WTC11 (cell line): Measurements from ENCODE around the gene ST8SIA6. TPM values are rescaled to one million over a fixed set of nuclear protein-coding genes. Genes with fewer than 3 reads are reported as not detected.

Experiments
- ATAC-seq: fragments of 200-7000 bp; cut with Tn5 transposase; 2 replicates; pipeline ENCODE4 v1.10.0; 2021; ENCODE audit warnings: mild to moderate bottlenecking, moderate library complexity
- CTCF ChIA-PET: fragments of 300-600 bp; sonication (Branson Sonifier 250); formaldehyde crosslinking; loops from one replicate; lab custom pipeline; 2021; ENCODE audit warnings: antibody characterized with exemption; lab: Charles Lee
- POLR2A ChIA-PET: fragments of 350-600 bp; sonication (Branson Sonifier 250); formaldehyde crosslinking; loops from one replicate; lab custom pipeline; 2021; ENCODE audit warnings: antibody characterized with exemption; lab: Charles Lee
- DNase-seq: peaks from one replicate; pipeline ENCODE4 v3.0.0; 2021; ENCODE audit warnings: low spot score
- H3K27ac Mint-ChIP-seq: 2 replicates; pipeline ENCODE4 v1.8.0; 2021; ENCODE audit warnings: mixed read lengths
- H3K27me3 Mint-ChIP-seq: 2 replicates; pipeline ENCODE4 v1.8.0; 2021; ENCODE audit warnings: low read depth, mild to moderate bottlenecking, moderate library complexity, mixed read lengths
- H3K36me3 Mint-ChIP-seq: 2 replicates; pipeline ENCODE4 v1.8.0; 2021; ENCODE audit warnings: mixed read lengths
- H3K4me1 Mint-ChIP-seq: 2 replicates; pipeline ENCODE4 v1.8.0; 2022; ENCODE audit warnings: mixed read lengths
- H3K4me3 Mint-ChIP-seq: 2 replicates; pipeline ENCODE4 v1.8.0; 2021; ENCODE audit warnings: mild to moderate bottlenecking, moderate library complexity, mixed read lengths
- H3K9me3 Mint-ChIP-seq: 2 replicates; pipeline ENCODE4 v1.8.0; 2021; ENCODE audit warnings: mixed read lengths
- ARID4B ChIP-seq: sonication (generic); formaldehyde crosslinking; IDR thresholded peaks from 2 replicates; pipeline ENCODE4 v1.8.0; 2023; ENCODE audit warnings: missing genetic modification reagents, mild to moderate bottlenecking, borderline replicate concordance
- CBFB ChIP-seq: sonication (generic); formaldehyde crosslinking; IDR thresholded peaks from 2 replicates; pipeline ENCODE4 v1.8.1; 2022; ENCODE audit warnings: mild to moderate bottlenecking, low read depth, missing genetic modification reagents
- ESRRA ChIP-seq: sonication (generic); formaldehyde crosslinking; IDR thresholded peaks from 2 replicates; pipeline ENCODE4 v1.8.1; 2022; ENCODE audit warnings: mild to moderate bottlenecking, missing genetic modification reagents, borderline replicate concordance
- NR2C2 ChIP-seq: sonication (generic); formaldehyde crosslinking; IDR thresholded peaks from 2 replicates; pipeline ENCODE4 v1.8.0; 2022; ENCODE audit warnings: mild to moderate bottlenecking, missing genetic modification reagents
- PRRX2 ChIP-seq: fragments of 250-450 bp; sonication (Bioruptor Pico); IDR thresholded peaks from 2 replicates; pipeline ENCODE4 v1.8.0; 2021; ENCODE audit warnings: mild to moderate bottlenecking
- RELA ChIP-seq: sonication (generic); formaldehyde crosslinking; IDR thresholded peaks from 2 replicates; pipeline ENCODE4 v1.8.1; 2022; ENCODE audit warnings: missing genetic modification reagents, mild to moderate bottlenecking, borderline replicate concordance
- TP53 ChIP-seq: sonication (generic); formaldehyde crosslinking; IDR thresholded peaks from 2 replicates; pipeline ENCODE4 v1.8.1; 2023; ENCODE audit warnings: mild to moderate bottlenecking, missing genetic modification reagents
- ZBTB21 ChIP-seq: sonication (generic); formaldehyde crosslinking; IDR thresholded peaks from 2 replicates; pipeline ENCODE4 v1.8.1; 2023; ENCODE audit warnings: mild to moderate bottlenecking, missing genetic modification reagents, borderline replicate concordance
- ZNF425 ChIP-seq: fragments of 250-450 bp; sonication (Bioruptor Pico); conservative IDR thresholded peaks from 2 replicates; pipeline ENCODE4 v1.9.0; 2021; ENCODE audit warnings: mild to moderate bottlenecking
- ZNF532 ChIP-seq: fragments of 250-450 bp; sonication (Bioruptor Pico); IDR thresholded peaks from 2 replicates; pipeline ENCODE4 v1.9.0; 2021; ENCODE audit warnings: mild to moderate bottlenecking, borderline replicate concordance
- total RNA-seq: library from RNA; stranded (reverse); gene quantifications from 3 replicates; pipeline ENCODE4 v1.2.3, GENCODE V29; 2021

The ST8SIA6 gene
- total RNA-seq, 1 experiment from 2014 or later: 3.5 TPM

- no peak for TF ChIP-seq ESRRA (CRISPR knock-in tag)
- no peak for TF ChIP-seq CBFB (CRISPR knock-in tag)
- no peak for TF ChIP-seq TP53
- no peak for TF ChIP-seq RELA (CRISPR knock-in tag)
- TF ChIP-seq ZBTB21 (CRISPR knock-in tag): no peak
- TF ChIP-seq ZNF425 (CRISPR knock-in tag): no peak
- no peak for TF ChIP-seq ZNF532 (CRISPR knock-in tag)
- TF ChIP-seq, all 79 proteins: peak for 0
- ChIA-PET POLR2A (no interaction called here), CTCF (no interaction called here)
- Mint-ChIP-seq H3K9me3 (peaks cover 21% of the 10 kb centered on the region), H3K4me3 (no peak overlapping the region), H3K27ac (no peak overlapping the region), H3K36me3 (no peaks in the 10 kb centered on the region), H3K4me1 (peaks cover 7% of the 10 kb centered on the region), H3K27me3 (no peaks in the 10 kb centered on the region)
- ATAC-seq (no peak), DNase-seq (no peak)
Measured at GRCh38 chr10:17479015-17479615, 24.7 kb upstream of the ST8SIA6 start.

- Mint-ChIP-seq H3K36me3 (no peaks in the 10 kb centered on the region), H3K9me3 (peaks cover 6% of the 10 kb centered on the region), H3K4me1 (peaks cover 17% of the 10 kb centered on the region), H3K27me3 (no peaks in the 10 kb centered on the region), H3K4me3 (no peak overlapping the region), H3K27ac (no peak overlapping the region)
- TF ChIP-seq NR2C2 (CRISPR knock-in tag): no peak
- ChIA-PET CTCF (no interaction called here), POLR2A (no interaction called here)
- no peak for ATAC-seq
- no peak for DNase-seq
Measured at GRCh38 chr10:17476073-17476472, 21.7 kb upstream of the ST8SIA6 start.

- ATAC-seq: no peak
- no peak for DNase-seq
- Mint-ChIP-seq H3K4me3 (no peak overlapping the region), H3K4me1 (peaks cover 17% of the 10 kb centered on the region), H3K9me3 (peaks cover 3% of the 10 kb centered on the region), H3K36me3 (no peaks in the 10 kb centered on the region), H3K27me3 (no peaks in the 10 kb centered on the region), H3K27ac (no peak overlapping the region)
- ChIA-PET CTCF (no interaction called here), POLR2A (no interaction called here)
- no peak for TF ChIP-seq PRRX2 (CRISPR knock-in tag)
- no peak for TF ChIP-seq ARID4B (CRISPR knock-in tag)
Measured at GRCh38 chr10:17475661-17476060, 21.3 kb upstream of the ST8SIA6 start.
